K562 (cell line): ENCODE measurements around the gene MS4A5.

Source experiments
- KLF16 ChIP-seq: IDR thresholded peaks from 2 replicates; pipeline ENCODE4 v1.6.1; 2016; ENCODE audit warnings: antibody characterized with exemption
- REST ChIP-seq, 2 experiments: fragments of 450-650 bp; formaldehyde crosslinking in 1 of 2; IDR thresholded peaks; 2 replicates each; pipeline versions ENCODE4 v1.4.0 to v1.6.1; 2014 to 2020; ENCODE audit warnings: mild to moderate bottlenecking in 2 of 2, borderline replicate concordance in 1 of 2, low read depth in 1 of 2

- no peak for TF ChIP-seq REST (IDR thresholded peaks at IDR 0.05; ENCODE audit: borderline replicate concordance)
- TF ChIP-seq REST (CRISPR knock-in tag; IDR thresholded peaks at IDR 0.05; ENCODE audit: low read depth), result no peak
- TF ChIP-seq KLF16, result no peak
Observed at GRCh38 chr11:60457576-60457975, 28.2 kb downstream of the MS4A5 start.
